ENCODE results near the gene ZSCAN12. TPM values are rescaled to one million over a fixed set of nuclear protein-coding genes. Genes with fewer than 3 reads are reported as not detected.

The ZSCAN12 gene
- total RNA-seq, 1 donor from 2014 or later: 16.7 TPM

DNA sequence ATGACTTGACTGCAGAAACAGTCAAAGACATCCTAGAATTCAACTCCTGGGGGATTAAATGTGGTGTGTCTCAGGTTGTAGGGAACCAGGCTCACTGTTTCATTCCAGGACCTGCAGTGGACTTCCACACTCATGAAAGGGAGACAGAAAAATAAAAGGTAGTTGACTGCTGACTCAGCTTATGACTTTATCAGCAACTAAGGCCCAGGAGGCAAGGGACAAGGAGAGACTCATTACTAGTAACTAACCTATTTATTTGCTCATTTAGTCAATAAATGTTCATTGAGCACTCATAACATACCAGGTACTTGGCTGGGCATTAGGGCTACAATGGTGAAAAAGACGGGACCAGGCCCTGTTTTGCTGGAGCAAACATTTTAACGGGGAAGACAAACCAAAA is 66.5 kb downstream of the ZSCAN12 start:
- no peak for DNase-seq
- Mint-ChIP-seq H3K4me3 (ENCODE audit: unreplicated experiment) (no peak overlapping the region), H3K27ac (ENCODE audit: unreplicated experiment) (no peak overlapping the region), H3K27me3 (ENCODE audit: unreplicated experiment) (no peaks in the 10 kb centered on the region), H3K36me3 (ENCODE audit: unreplicated experiment) (peaks cover 7% of the 10 kb centered on the region), H3K9me3 (ENCODE audit: unreplicated experiment) (peaks cover 2% of the 10 kb centered on the region), H3K4me1 (ENCODE audit: low read depth, unreplicated experiment) (peaks cover 12% of the 10 kb centered on the region)
- TF ChIP-seq CTCF (IDR thresholded peaks at IDR 0.05; ENCODE audit: partially characterized antibody, unreplicated experiment): no peak

DNA sequence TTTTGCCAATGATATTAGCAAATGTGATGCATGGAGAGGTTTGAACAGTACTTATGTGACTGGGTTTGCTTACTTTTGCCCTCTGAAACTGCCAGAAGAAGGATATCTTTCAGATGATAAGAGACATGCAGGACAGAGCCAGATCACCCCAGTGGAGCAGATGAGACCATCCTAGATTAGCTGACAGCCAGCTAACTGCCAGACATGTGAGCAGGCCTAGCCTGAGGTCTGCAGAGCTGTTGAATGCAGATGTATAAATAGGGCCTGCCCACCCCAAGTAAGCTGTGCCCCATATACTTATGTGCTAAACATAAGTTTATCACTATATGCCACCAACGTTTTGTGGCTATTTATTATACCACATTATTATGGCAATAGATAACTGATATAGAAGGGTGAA is 69.5 kb downstream of the ZSCAN12 start:
- Mint-ChIP-seq H3K27me3 (ENCODE audit: unreplicated experiment) (no peaks in the 10 kb centered on the region), H3K36me3 (ENCODE audit: unreplicated experiment) (peaks cover 27% of the 10 kb centered on the region), H3K4me3 (ENCODE audit: unreplicated experiment) (no peak overlapping the region), H3K27ac (ENCODE audit: unreplicated experiment) (no peak overlapping the region), H3K9me3 (ENCODE audit: unreplicated experiment) (peaks cover 8% of the 10 kb centered on the region), H3K4me1 (ENCODE audit: low read depth, unreplicated experiment) (peaks cover 10% of the 10 kb centered on the region)
- DNase-seq: no peak
- no peak for TF ChIP-seq CTCF (IDR thresholded peaks at IDR 0.05; ENCODE audit: partially characterized antibody, unreplicated experiment)

Other genes starting within 250 kb of the ZSCAN12 start
- 54.0 TPM for gene ZSCAN9, start 174.5 kb downstream of the ZSCAN12 start, total RNA-seq (ENCODE audit: unreplicated experiment)
- 7.7 TPM for gene ZKSCAN4, start 147.5 kb downstream of the ZSCAN12 start, total RNA-seq (ENCODE audit: unreplicated experiment)
- gene NKAPL, start 140.4 kb downstream of the ZSCAN12 start, total RNA-seq (ENCODE audit: unreplicated experiment): 0.69 TPM
- 24.8 TPM for gene ZSCAN26, start 132.6 kb downstream of the ZSCAN12 start, total RNA-seq (ENCODE audit: unreplicated experiment)
- 18.1 TPM for gene PGBD1, start 118.2 kb downstream of the ZSCAN12 start, total RNA-seq (ENCODE audit: unreplicated experiment)
- gene ZSCAN31, start 63.6 kb downstream of the ZSCAN12 start, total RNA-seq (ENCODE audit: unreplicated experiment): 6.9 TPM
- 16.0 TPM for gene ZKSCAN3, start 49.8 kb downstream of the ZSCAN12 start, total RNA-seq (ENCODE audit: unreplicated experiment)
- gene ZSCAN23, start 43.7 kb upstream of the ZSCAN12 start, total RNA-seq (ENCODE audit: unreplicated experiment): 18.2 TPM
- not detected for gene GPX6, start 116.0 kb upstream of the ZSCAN12 start, total RNA-seq (ENCODE audit: unreplicated experiment)
- not detected for gene GPX5, start 126.1 kb upstream of the ZSCAN12 start, total RNA-seq (ENCODE audit: unreplicated experiment)